ENCODE results near the gene KIAA0319L.

KIAA0319L gene

GRCh38 chr1:35539073-35539823 lies 18.0 kb downstream of the KIAA0319L start:
- no peak for DNase-seq (ENCODE audit: low spot score)

GRCh38 chr1:35537806-35538205 lies 19.4 kb downstream of the KIAA0319L start:
- DNase-seq (ENCODE audit: low spot score) (no peak), FAIRE-seq (no peak)

More at GRCh38 chr1:35539073-35539823, 18.0 kb downstream of the KIAA0319L start:
- no peak for FAIRE-seq

- no peak for DNase-seq (ENCODE audit: low spot score)
- FAIRE-seq, result no peak
These were observed 20.5 kb downstream of the KIAA0319L start for GRCh38 chr1:35536556-35537162.

GRCh38 chr1:35535243-35535642 lies 22.0 kb downstream of the KIAA0319L start:
- no peak for DNase-seq (ENCODE audit: low spot score)
- no peak for FAIRE-seq

GRCh38 chr1:35533586-35533985 lies 23.6 kb downstream of the KIAA0319L start:
- FAIRE-seq, result no peak
- no peak for DNase-seq (ENCODE audit: low spot score)

GRCh38 chr1:35532497-35533223 lies 24.5 kb downstream of the KIAA0319L start:
- DNase-seq (ENCODE audit: low spot score) (no peak), FAIRE-seq (no peak)

GRCh38 chr1:35531368-35531767 lies 25.8 kb downstream of the KIAA0319L start:
- DNase-seq (ENCODE audit: low spot score) (no peak), FAIRE-seq (no peak)

- DNase-seq (ENCODE audit: low spot score) (no peak), FAIRE-seq (no peak)
These were observed 26.3 kb downstream of the KIAA0319L start for GRCh38 chr1:35530946-35531345.

GRCh38 chr1:35530168-35530567 lies 27.0 kb downstream of the KIAA0319L start:
- FAIRE-seq (no peak), DNase-seq (ENCODE audit: low spot score) (no peak)

GRCh38 chr1:35524106-35524505 lies 33.1 kb downstream of the KIAA0319L start:
- FAIRE-seq (no peak), DNase-seq (ENCODE audit: low spot score) (no peak)

GRCh38 chr1:35519432-35519831 lies 37.8 kb downstream of the KIAA0319L start:
- FAIRE-seq (no peak), DNase-seq (ENCODE audit: low spot score) (no peak)

GRCh38 chr1:35518183-35518582 lies 39.0 kb downstream of the KIAA0319L start:
- no peak for DNase-seq (ENCODE audit: low spot score)
- FAIRE-seq, result no peak

- FAIRE-seq, result no peak
These were observed 45.9 kb downstream of the KIAA0319L start for GRCh38 chr1:35511305-35511704.

GRCh38 chr1:35509558-35509957 lies 47.6 kb downstream of the KIAA0319L start:
- FAIRE-seq (no peak), DNase-seq (ENCODE audit: low spot score) (no peak)

More at GRCh38 chr1:35511305-35511704, 45.9 kb downstream of the KIAA0319L start:
- DNase-seq (ENCODE audit: low spot score), result no peak

GRCh38 chr1:35507947-35508346 lies 49.3 kb downstream of the KIAA0319L start:
- no peak for DNase-seq (ENCODE audit: low spot score)
- FAIRE-seq, result no peak

- DNase-seq (ENCODE audit: low spot score) (no peak), FAIRE-seq (no peak)
These were observed 50.0 kb downstream of the KIAA0319L start for GRCh38 chr1:35506960-35507912.

GRCh38 chr1:35505911-35506798 lies 51.0 kb downstream of the KIAA0319L start:
- DNase-seq (ENCODE audit: low spot score), result peak; percentile 56
- FAIRE-seq, result peak; percentile 54

- FAIRE-seq, result no peak
- no peak for DNase-seq (ENCODE audit: low spot score)
These were observed 55.0 kb downstream of the KIAA0319L start for GRCh38 chr1:35502242-35502641.

- DNase-seq (ENCODE audit: low spot score) (no peak), FAIRE-seq (no peak)
These were observed 56.8 kb downstream of the KIAA0319L start for GRCh38 chr1:35500439-35500838.

- FAIRE-seq (no peak), DNase-seq (ENCODE audit: low spot score) (no peak)
These were observed 57.5 kb downstream of the KIAA0319L start for GRCh38 chr1:35499652-35500176.

Data from RCC 7860 (cell line).